Brain pericyte (primary cell): ENCODE results near the gene EBF4.
A peak's percentile ranks its signal among the peaks of the same experiment; 100 is the strongest.

Experiments
- DNase-seq: peaks from one replicate; pipeline ENCODE4 v3.0.0-alpha.2; 2012; ENCODE audit warnings: low read depth, low spot score

The EBF4 gene

GRCh38 chr20:2692036-2692885 lies at the start of gene EBF4:
Gene EBF4 (plus strand): TSS chr20:2692780. CDS start chr20:2693646, 866 bp downstream.
- DNase-seq = no peak

- DNase-seq = no peak
These were observed 48.9 kb upstream of the EBF4 start for GRCh38 chr20:2643708-2644107.

GRCh38 chr20:2651772-2652723 lies 40.5 kb upstream of the EBF4 start, which contains the start of gene NOP56:
Gene NOP56 (plus strand): TSS chr20:2652632. CDS start chr20:2652661, 29 bp downstream.
- peak; percentile 56 for DNase-seq

- DNase-seq = no peak
These were observed 39.6 kb upstream of the EBF4 start for GRCh38 chr20:2652724-2653555.

GRCh38 chr20:2653556-2654383 lies 38.8 kb upstream of the EBF4 start:
- no peak for DNase-seq

GRCh38 chr20:2654384-2654822 lies 38.2 kb upstream of the EBF4 start:
- DNase-seq = no peak

- no peak for DNase-seq
These were observed 37.7 kb upstream of the EBF4 start for GRCh38 chr20:2654831-2655230.

GRCh38 chr20:2655331-2656116 lies 37.1 kb upstream of the EBF4 start:
- no peak for DNase-seq

- no peak for DNase-seq
These were observed 36.0 kb upstream of the EBF4 start for GRCh38 chr20:2656471-2657117.

GRCh38 chr20:2657241-2657640 lies 35.3 kb upstream of the EBF4 start:
- DNase-seq = no peak

- DNase-seq = no peak
These were observed 34.9 kb upstream of the EBF4 start for GRCh38 chr20:2657674-2658073.

- DNase-seq = no peak
These were observed 33.9 kb upstream of the EBF4 start for GRCh38 chr20:2658414-2659354.

GRCh38 chr20:2659547-2659946 lies 33.0 kb upstream of the EBF4 start:
- no peak for DNase-seq

GRCh38 chr20:2663364-2663886 lies 29.2 kb upstream of the EBF4 start:
- no peak for DNase-seq

GRCh38 chr20:2663887-2664719 lies 28.5 kb upstream of the EBF4 start, which contains the start of gene IDH3B:
Gene IDH3B (minus strand): TSS chr20:2664216. CDS start chr20:2664188, 28 bp downstream.
- DNase-seq = peak; percentile 79

GRCh38 chr20:2671977-2672376 lies 20.6 kb upstream of the EBF4 start:
- no peak for DNase-seq

GRCh38 chr20:2672446-2672845 lies 20.1 kb upstream of the EBF4 start:
- no peak for DNase-seq
